GM19193 (cell line): ENCODE data around the gene KCNQ4.

Experiments used
- POLR2A ChIP-seq: IDR thresholded peaks from 4 replicates; pipeline ENCODE4 v1.6.1; 2011; ENCODE audit not compliant: insufficient read depth, insufficient read length; ENCODE audit errors: extremely low read depth

Gene KCNQ4

GRCh38 chr1:40748841-40749718, 34.5 kb upstream of the KCNQ4 start:
- no peak for TF ChIP-seq POLR2A

GRCh38 chr1:40749817-40750216, 33.8 kb upstream of the KCNQ4 start:
- no peak for TF ChIP-seq POLR2A

- TF ChIP-seq POLR2A: no peak
Measured at GRCh38 chr1:40750451-40750908, 33.1 kb upstream of the KCNQ4 start.

- TF ChIP-seq POLR2A: no peak
Measured at GRCh38 chr1:40751802-40752201, 31.8 kb upstream of the KCNQ4 start.

- TF ChIP-seq POLR2A: no peak
Measured at GRCh38 chr1:40753142-40753882, 30.3 kb upstream of the KCNQ4 start.

GRCh38 chr1:40754201-40754600, 29.4 kb upstream of the KCNQ4 start:
- no peak for TF ChIP-seq POLR2A

- no peak for TF ChIP-seq POLR2A
Measured at GRCh38 chr1:40755067-40755466, 28.5 kb upstream of the KCNQ4 start.

GRCh38 chr1:40756523-40756922, 27.1 kb upstream of the KCNQ4 start:
- no peak for TF ChIP-seq POLR2A

- no peak for TF ChIP-seq POLR2A
Measured at GRCh38 chr1:40757084-40757483, 26.5 kb upstream of the KCNQ4 start.

GRCh38 chr1:40758004-40758403, 25.6 kb upstream of the KCNQ4 start:
- TF ChIP-seq POLR2A: no peak

GRCh38 chr1:40758578-40759343, 24.8 kb upstream of the KCNQ4 start:
- no peak for TF ChIP-seq POLR2A

GRCh38 chr1:40760984-40761383, 22.6 kb upstream of the KCNQ4 start:
- no peak for TF ChIP-seq POLR2A

GRCh38 chr1:40762144-40762923, 21.3 kb upstream of the KCNQ4 start:
- TF ChIP-seq POLR2A: no peak
